ENCODE data around the gene C22orf39.

C22orf39 gene

DNA sequence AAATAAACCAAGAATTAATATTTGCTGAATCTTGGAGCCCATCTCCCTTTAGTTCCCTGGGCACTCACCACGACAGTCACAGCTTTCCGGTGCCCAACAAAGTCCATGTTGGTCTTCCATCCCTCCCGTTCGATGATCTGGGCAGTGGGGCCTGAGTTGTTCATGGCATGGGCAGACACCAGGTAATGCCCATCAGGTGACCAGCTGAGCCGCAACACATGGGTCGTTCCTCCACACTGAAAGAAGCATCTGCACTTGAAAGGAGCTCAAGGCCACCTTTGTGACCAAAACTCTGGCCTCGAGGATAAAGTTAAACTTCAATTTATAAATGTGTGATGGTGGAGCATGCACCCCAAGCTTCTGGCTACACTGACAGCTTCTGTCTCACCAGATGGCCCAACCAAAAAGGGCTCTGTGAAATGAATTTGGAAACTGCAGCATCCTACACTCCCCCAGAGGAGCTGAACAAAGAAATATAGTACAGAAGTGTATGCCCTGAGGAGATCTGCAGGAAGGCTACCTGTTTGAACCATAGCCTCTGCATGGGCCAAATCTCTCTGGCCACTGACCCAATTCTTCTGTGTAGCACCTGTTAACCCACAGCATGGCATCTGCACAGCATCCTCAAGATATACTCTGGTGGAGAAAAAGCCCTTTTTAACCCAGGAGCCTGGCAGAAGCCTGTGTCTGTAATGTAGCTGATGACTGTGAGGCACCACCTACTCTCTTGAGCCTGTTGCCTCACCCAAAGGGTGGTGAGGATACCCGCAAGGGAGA, 53.0 kb downstream of the C22orf39 start:
- no peak overlapping the region for H3K4me3 ChIP-seq (replicated peaks; ENCODE audit: low read depth, low read length)
- TF ChIP-seq, protein P1, sequence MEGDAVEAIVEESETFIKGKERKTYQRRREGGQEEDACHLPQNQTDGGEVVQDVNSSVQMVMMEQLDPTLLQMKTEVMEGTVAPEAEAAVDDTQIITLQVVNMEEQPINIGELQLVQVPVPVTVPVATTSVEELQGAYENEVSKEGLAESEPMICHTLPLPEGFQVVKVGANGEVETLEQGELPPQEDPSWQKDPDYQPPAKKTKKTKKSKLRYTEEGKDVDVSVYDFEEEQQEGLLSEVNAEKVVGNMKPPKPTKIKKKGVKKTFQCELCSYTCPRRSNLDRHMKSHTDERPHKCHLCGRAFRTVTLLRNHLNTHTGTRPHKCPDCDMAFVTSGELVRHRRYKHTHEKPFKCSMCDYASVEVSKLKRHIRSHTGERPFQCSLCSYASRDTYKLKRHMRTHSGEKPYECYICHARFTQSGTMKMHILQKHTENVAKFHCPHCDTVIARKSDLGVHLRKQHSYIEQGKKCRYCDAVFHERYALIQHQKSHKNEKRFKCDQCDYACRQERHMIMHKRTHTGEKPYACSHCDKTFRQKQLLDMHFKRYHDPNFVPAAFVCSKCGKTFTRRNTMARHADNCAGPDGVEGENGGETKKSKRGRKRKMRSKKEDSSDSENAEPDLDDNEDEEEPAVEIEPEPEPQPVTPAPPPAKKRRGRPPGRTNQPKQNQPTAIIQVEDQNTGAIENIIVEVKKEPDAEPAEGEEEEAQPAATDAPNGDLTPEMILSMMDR (IDR thresholded peaks at IDR 0.05; ENCODE audit: low read length, missing control alignments) = no peak
- DNase-seq (ENCODE audit: low read depth) = no peak

DNA sequence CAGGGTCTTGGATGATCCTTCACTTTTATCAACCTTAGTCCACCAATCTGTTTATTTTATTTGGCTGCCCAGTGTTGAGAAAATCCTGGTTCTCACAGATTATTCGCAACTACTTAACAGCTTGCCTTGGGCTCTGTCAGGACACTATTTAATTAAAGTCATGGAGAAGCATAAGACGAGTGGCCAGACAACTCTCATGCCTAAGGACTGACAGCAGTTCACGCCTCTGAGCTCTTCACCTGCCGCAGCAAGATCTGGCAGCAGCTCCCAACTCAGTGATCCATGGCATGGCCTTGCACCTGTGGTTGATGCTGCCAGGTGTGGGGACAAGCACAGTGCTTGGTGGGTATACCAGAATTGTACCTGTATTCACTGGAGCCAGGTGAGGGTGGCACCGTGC, 53.8 kb downstream of the C22orf39 start:
- TF ChIP-seq, protein P1 (IDR thresholded peaks at IDR 0.05; ENCODE audit: low read length, missing control alignments) = no peak
- DNase-seq (ENCODE audit: low read depth) = no peak
- H3K4me3 ChIP-seq (replicated peaks; ENCODE audit: low read depth, low read length) = no peak overlapping the region

Data from fibroblast of pulmonary artery (primary cell).